ENCODE measurements around the gene C10orf71. TPM values are rescaled to one million over a fixed set of nuclear protein-coding genes. Genes with fewer than 3 reads are reported as not detected.

The C10orf71 gene
- total and polyA plus RNA-seq, 2 donors (not counting 1 experiment from before 2014, with no cell fraction given) = not detected

- Histone ChIP-seq H3K9ac (ENCODE audit: low read length) (no peak overlapping the region), H3K79me2 (ENCODE audit: control insufficient read depth, insufficient read depth, low read length) (no peaks in the 10 kb centered on the region), H2AFZ (ENCODE audit: insufficient read depth, low read depth, low read length, poor library complexity, severe bottlenecking) (no peak overlapping the region), H3K27ac (ENCODE audit: low read length in 2 of 2) (no peak overlapping the region), H3K27me3 (replicated peaks in 1 of 4; ENCODE audit: control extremely low read depth in 1 of 4, control insufficient read depth in 3 of 4, insufficient read depth in 4 of 4, low read length in 3 of 4) (no peaks in the 10 kb centered on the region), H3K36me3 (replicated peaks in 1 of 2; ENCODE audit: control extremely low read depth in 1 of 2, control insufficient read depth in 1 of 2, extremely low read depth in 1 of 2, insufficient read depth in 2 of 2, low read length in 1 of 2) (no peaks in the 10 kb centered on the region), H3K4me1 (ENCODE audit: control insufficient read depth in 2 of 2, insufficient read depth in 2 of 2, low read length in 2 of 2) (peaks cover 18 to 25% of the 10 kb centered on the region in 2 donors), H4K20me1 (ENCODE audit: control insufficient read depth, insufficient read depth, low read length, poor library complexity, severe bottlenecking) (no peaks in the 10 kb centered on the region), H3K9me3 (ENCODE audit: control extremely low read depth in 1 of 3, control insufficient read depth in 2 of 3, insufficient read depth in 1 of 3, low read length in 2 of 3) (peaks cover 0 to 5% (median 3%) of the 10 kb centered on the region in 3 donors), H3K4me2 (replicated peaks; ENCODE audit: low read depth, low read length, poor library complexity, severe bottlenecking) (no peak overlapping the region), H3K4me3 (ENCODE audit: control extremely low read depth in 1 of 5, extremely low read depth in 1 of 5, insufficient read depth in 1 of 5, low read depth in 2 of 5, low read length in 4 of 5) (no peak overlapping the region)
- ATAC-seq (ENCODE audit: low read depth) (no peak), DNase-seq (no peak)
- intact Hi-C loops (cut with micrococcal nuclease) = loop anchor here (5.0 kb wide), 1 partner anchor 119 kb away; no protein-coding TSS in a partner anchor
- no peak for TF ChIP-seq EZH2 (IDR thresholded peaks at IDR 0.05; ENCODE audit: borderline replicate concordance, insufficient read depth, low read depth, low read length, poor library complexity, severe bottlenecking)
- TF ChIP-seq CTCF (IDR thresholded peaks at IDR 0.05) = no peak
- no peaks in the 10 kb centered on the region for H3K27me3 Mint-ChIP-seq
- H3K4me1 Mint-ChIP-seq = peaks cover 28% of the 10 kb centered on the region
- H3K27ac Mint-ChIP-seq = peak overlapping the region; percentile 44
- 80% methylated on average over 5 of the region's 7 CpGs for WGBS (ENCODE audit: insufficient coverage)
- ChIA-PET POLR2A (no interaction called here), CTCF (no interaction called here)
- H3K9me3 Mint-ChIP-seq (ENCODE audit: insufficient read depth) = no peaks in the 10 kb centered on the region
- no peak overlapping the region for H3K4me3 Mint-ChIP-seq
Measured at GRCh38 chr10:49310901-49311554, 12.1 kb downstream of the C10orf71 start.

GRCh38 chr10:49311555-49312236 lies 12.7 kb downstream of the C10orf71 start:
- intact Hi-C loops (cut with micrococcal nuclease) = loop anchor here (5.0 kb wide), 1 partner anchor 119 kb away; no protein-coding TSS in a partner anchor
- no peaks in the 10 kb centered on the region for H3K27me3 Mint-ChIP-seq
- CTCF ChIA-PET = no interaction called here

More at GRCh38 chr10:49311555-49312236, 12.7 kb downstream of the C10orf71 start:
- no peaks in the 10 kb centered on the region for H3K27me3 ChIP-seq (replicated peaks in 1 of 4; ENCODE audit: control extremely low read depth in 1 of 4, control insufficient read depth in 3 of 4, insufficient read depth in 4 of 4, low read length in 3 of 4)
- ATAC-seq (ENCODE audit: low read depth) = no peak
- WGBS (ENCODE audit: insufficient coverage) = 20% methylated on average over 2 of the region's 4 CpGs
- TF ChIP-seq CTCF (IDR thresholded peaks at IDR 0.05) (no peak), EZH2 (IDR thresholded peaks at IDR 0.05; ENCODE audit: borderline replicate concordance, insufficient read depth, low read depth, low read length, poor library complexity, severe bottlenecking) (no peak)
- peak overlapping the region; percentile 44 for H3K27ac Mint-ChIP-seq
- H2AFZ ChIP-seq (ENCODE audit: insufficient read depth, low read depth, low read length, poor library complexity, severe bottlenecking) = no peak overlapping the region
- DNase-seq = no peak
- no peak overlapping the region for H3K9ac ChIP-seq (ENCODE audit: low read length)
- POLR2A ChIA-PET = no interaction called here
- no peaks in the 10 kb centered on the region for H3K36me3 ChIP-seq (replicated peaks in 1 of 2; ENCODE audit: control extremely low read depth in 1 of 2, control insufficient read depth in 1 of 2, extremely low read depth in 1 of 2, insufficient read depth in 2 of 2, low read length in 1 of 2)
- no peaks in the 10 kb centered on the region for H3K79me2 ChIP-seq (ENCODE audit: control insufficient read depth, insufficient read depth, low read length)
- peaks cover 28% of the 10 kb centered on the region for H3K4me1 Mint-ChIP-seq
- no peaks in the 10 kb centered on the region for H4K20me1 ChIP-seq (ENCODE audit: control insufficient read depth, insufficient read depth, low read length, poor library complexity, severe bottlenecking)
- H3K4me3 Mint-ChIP-seq = no peak overlapping the region
- no peak overlapping the region for H3K27ac ChIP-seq (ENCODE audit: low read length in 2 of 2)
- H3K9me3 Mint-ChIP-seq (ENCODE audit: insufficient read depth) = no peaks in the 10 kb centered on the region
- H3K4me3 ChIP-seq (ENCODE audit: control extremely low read depth in 1 of 5, extremely low read depth in 1 of 5, insufficient read depth in 1 of 5, low read depth in 2 of 5, low read length in 4 of 5) = no peak overlapping the region
- H3K4me1 ChIP-seq (ENCODE audit: control insufficient read depth in 2 of 2, insufficient read depth in 2 of 2, low read length in 2 of 2) = peaks cover 18 to 25% of the 10 kb centered on the region in 2 donors
- H3K9me3 ChIP-seq (ENCODE audit: control extremely low read depth in 1 of 3, control insufficient read depth in 2 of 3, insufficient read depth in 1 of 3, low read length in 2 of 3) = peaks cover 0 to 5% (median 3%) of the 10 kb centered on the region in 3 donors
- no peak overlapping the region for H3K4me2 ChIP-seq (replicated peaks; ENCODE audit: low read depth, low read length, poor library complexity, severe bottlenecking)
